Mesenchymal stem cell (in vitro differentiated cells and primary cell): ENCODE measurements around the gene GPAM.

Experiments
- DNase-seq: peaks from one replicate; pipeline ENCODE4 v3.0.0-alpha.2; 2013
- H2AFZ ChIP-seq: one replicate; pipeline ENCODE4 v1.6.1; 2013; ENCODE audit warnings: low read depth, mild to moderate bottlenecking, control low read depth, inconsistent platforms, low read length, moderate library complexity
- H2AK5ac ChIP-seq: 2 replicates; pipeline ENCODE4 v1.6.1; 2013; ENCODE audit warnings: low read length, moderate library complexity, mild to moderate bottlenecking, inconsistent platforms; ENCODE audit not compliant: severe bottlenecking
- H2BK120ac ChIP-seq: one replicate; pipeline ENCODE4 v1.6.1; 2013; ENCODE audit warnings: low read depth, mild to moderate bottlenecking, inconsistent platforms, low read length, moderate library complexity
- H2BK12ac ChIP-seq, 2 experiments: one replicate each; pipeline ENCODE4 v1.6.1; 2013; ENCODE audit warnings: inconsistent platforms in 2 of 2, low read length in 2 of 2, mild to moderate bottlenecking in 2 of 2, moderate library complexity in 2 of 2, control low read depth in 1 of 2
- H2BK15ac ChIP-seq: one replicate; pipeline ENCODE4 v1.6.1; 2013; ENCODE audit warnings: mild to moderate bottlenecking, low read depth, inconsistent platforms; ENCODE audit not compliant: poor library complexity, severe bottlenecking
- H2BK5ac ChIP-seq: 2 replicates; pipeline ENCODE4 v1.6.1; 2013; ENCODE audit warnings: low read depth, mild to moderate bottlenecking, low read length, control low read depth, inconsistent platforms; ENCODE audit not compliant: poor library complexity, severe bottlenecking
- H3K14ac ChIP-seq, 2 experiments: one replicate each; pipeline ENCODE4 v1.6.1; 2013; ENCODE audit warnings: inconsistent platforms in 2 of 2, low read length in 2 of 2, control low read depth in 1 of 2, mild to moderate bottlenecking in 1 of 2, moderate library complexity in 1 of 2
- H3K18ac ChIP-seq, 2 experiments: one replicate each; pipeline ENCODE4 v1.6.1; 2013; ENCODE audit warnings: inconsistent platforms in 2 of 2, low read length in 2 of 2, control low read depth in 1 of 2, low read depth in 1 of 2, mild to moderate bottlenecking in 1 of 2
- H3K23ac ChIP-seq, 2 experiments: one replicate each; pipeline ENCODE4 v1.6.1; 2013; ENCODE audit warnings: inconsistent platforms in 2 of 2, low read length in 2 of 2, mild to moderate bottlenecking in 2 of 2, moderate library complexity in 2 of 2, control low read depth in 1 of 2
- H3K27ac ChIP-seq: 2 replicates; pipeline ENCODE4 v1.5.1; 2013; ENCODE audit warnings: mild to moderate bottlenecking, moderate library complexity, low read length, control low read depth, inconsistent platforms; ENCODE audit not compliant: poor library complexity, severe bottlenecking
- H3K27me3 ChIP-seq, 2 experiments: 2 replicates each; pipeline versions ENCODE4 v1.6.1 to v1.7.0; 2013; ENCODE audit warnings: low read length in 2 of 2, mild to moderate bottlenecking in 2 of 2, moderate library complexity in 2 of 2, control low read depth in 1 of 2, inconsistent platforms in 1 of 2; ENCODE audit not compliant: control insufficient read depth in 1 of 2, insufficient read depth in 1 of 2
- H3K36me3 ChIP-seq, 2 experiments: 2 replicates each; pipeline versions ENCODE4 v1.6.1 to v1.7.0; 2013; ENCODE audit warnings: low read length in 2 of 2, control low read depth in 1 of 2, inconsistent platforms in 1 of 2, low read depth in 1 of 2, mild to moderate bottlenecking in 1 of 2; ENCODE audit not compliant: insufficient read depth in 2 of 2, control insufficient read depth in 1 of 2
- H3K4ac ChIP-seq, 2 experiments: one replicate each; pipeline ENCODE4 v1.6.1; 2013; ENCODE audit warnings: inconsistent platforms in 2 of 2, low read length in 2 of 2, mild to moderate bottlenecking in 2 of 2, moderate library complexity in 2 of 2, control low read depth in 1 of 2, low read depth in 1 of 2
- H3K4me1 ChIP-seq: 2 replicates; pipeline ENCODE4 v1.6.1; 2013; ENCODE audit warnings: low read depth, low read length, control low read depth; ENCODE audit not compliant: control insufficient read depth, insufficient read depth
- H3K4me2 ChIP-seq: 2 replicates; pipeline ENCODE4 v1.6.1; 2013; ENCODE audit warnings: low read length, mild to moderate bottlenecking, inconsistent platforms; ENCODE audit not compliant: poor library complexity, severe bottlenecking
- H3K4me3 ChIP-seq, 2 experiments: 2 replicates each; pipeline versions ENCODE4 v1.5.1 to v1.7.0; 2013; ENCODE audit warnings: low read length in 2 of 2, mild to moderate bottlenecking in 2 of 2, control low read depth in 1 of 2, low read depth in 1 of 2; ENCODE audit not compliant: insufficient read depth in 1 of 2
- H3K79me1 ChIP-seq: replicated peaks from 2 replicates; pipeline ENCODE4 v1.6.1; 2013; ENCODE audit warnings: mild to moderate bottlenecking, control low read depth, low read length, inconsistent platforms; ENCODE audit not compliant: poor library complexity, severe bottlenecking
- H3K9ac ChIP-seq: 2 replicates; pipeline ENCODE4 v1.7.0; 2013; ENCODE audit warnings: mild to moderate bottlenecking, low read length, moderate library complexity
- H3K9me3 ChIP-seq: 2 replicates; pipeline ENCODE4 v1.7.0; 2013; ENCODE audit warnings: mild to moderate bottlenecking, low read length; ENCODE audit not compliant: control insufficient read depth
- H4K8ac ChIP-seq: one replicate; pipeline ENCODE4 v1.6.1; 2013; ENCODE audit warnings: inconsistent platforms, mild to moderate bottlenecking, low read length, moderate library complexity
- H4K91ac ChIP-seq: one replicate; pipeline ENCODE4 v1.6.1; 2013; ENCODE audit warnings: mild to moderate bottlenecking, low read length, inconsistent platforms
- WGBS: methylation state at CpG from one replicate; pipeline ENCODE4 v1.1.7; 2013; ENCODE audit warnings: mixed read lengths; 5-methylcytosine and 5-hydroxymethylcytosine counted together

Gene GPAM

DNA sequence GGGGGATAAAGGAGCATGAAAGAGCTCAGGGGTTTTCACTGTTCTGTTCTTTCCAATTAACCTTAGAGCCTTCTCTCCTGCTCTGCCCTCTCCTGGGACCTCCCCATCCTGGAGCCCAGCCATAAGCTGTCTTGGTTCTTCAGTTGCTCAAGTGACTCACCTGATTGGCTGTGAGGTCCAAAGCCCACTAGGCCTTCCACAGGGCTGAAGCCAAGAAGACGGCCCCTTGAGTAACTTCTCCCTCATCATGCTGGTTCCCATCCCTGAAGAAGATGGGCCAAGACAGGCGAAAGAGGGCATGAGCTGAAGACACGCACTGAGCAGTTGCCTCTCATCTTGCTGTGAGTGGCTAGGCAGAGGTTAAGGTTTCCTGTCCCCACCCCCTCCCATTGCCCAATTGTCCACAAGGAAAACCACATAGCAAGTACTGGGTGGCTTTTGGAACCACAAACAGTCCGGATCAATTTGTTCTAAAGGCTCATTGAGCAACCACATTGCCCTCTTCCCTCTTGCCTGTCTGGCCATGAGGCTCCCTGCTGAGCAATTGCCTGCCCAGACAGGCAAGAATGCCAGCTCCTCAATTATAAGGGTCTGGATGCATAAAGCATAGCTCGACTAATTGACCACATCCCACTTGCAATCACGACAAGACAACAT is 43.9 kb upstream of the GPAM start:
- H3K4me1 ChIP-seq, result no peaks in the 10 kb centered on the region
- WGBS, result 81% methylated on average over 6 of the region's 6 CpGs
- no peak overlapping the region for H2BK120ac ChIP-seq
- no peak overlapping the region for H3K9ac ChIP-seq
- no peaks in the 10 kb centered on the region for H3K79me1 ChIP-seq
- H3K18ac ChIP-seq, result no peak overlapping the region
- H3K9me3 ChIP-seq, result peaks cover 12% of the 10 kb centered on the region
- H3K23ac ChIP-seq, result no peak overlapping the region
- no peak overlapping the region for H4K8ac ChIP-seq
- H2BK15ac ChIP-seq, result no peak overlapping the region
- H3K14ac ChIP-seq, result no peak overlapping the region
- H2AFZ ChIP-seq, result no peak overlapping the region
- H2AK5ac ChIP-seq, result no peak overlapping the region
- no peak overlapping the region for H3K4ac ChIP-seq
- no peak overlapping the region for H2BK5ac ChIP-seq
- H3K27ac ChIP-seq, result no peak overlapping the region
- no peak overlapping the region for H3K4me2 ChIP-seq
- H3K36me3 ChIP-seq, result no peaks in the 10 kb centered on the region
- H2BK12ac ChIP-seq, result no peak overlapping the region
- DNase-seq, result no peak
- no peaks in the 10 kb centered on the region for H3K27me3 ChIP-seq
- no peak overlapping the region for H4K91ac ChIP-seq
- H3K4me3 ChIP-seq, result no peak overlapping the region

DNA sequence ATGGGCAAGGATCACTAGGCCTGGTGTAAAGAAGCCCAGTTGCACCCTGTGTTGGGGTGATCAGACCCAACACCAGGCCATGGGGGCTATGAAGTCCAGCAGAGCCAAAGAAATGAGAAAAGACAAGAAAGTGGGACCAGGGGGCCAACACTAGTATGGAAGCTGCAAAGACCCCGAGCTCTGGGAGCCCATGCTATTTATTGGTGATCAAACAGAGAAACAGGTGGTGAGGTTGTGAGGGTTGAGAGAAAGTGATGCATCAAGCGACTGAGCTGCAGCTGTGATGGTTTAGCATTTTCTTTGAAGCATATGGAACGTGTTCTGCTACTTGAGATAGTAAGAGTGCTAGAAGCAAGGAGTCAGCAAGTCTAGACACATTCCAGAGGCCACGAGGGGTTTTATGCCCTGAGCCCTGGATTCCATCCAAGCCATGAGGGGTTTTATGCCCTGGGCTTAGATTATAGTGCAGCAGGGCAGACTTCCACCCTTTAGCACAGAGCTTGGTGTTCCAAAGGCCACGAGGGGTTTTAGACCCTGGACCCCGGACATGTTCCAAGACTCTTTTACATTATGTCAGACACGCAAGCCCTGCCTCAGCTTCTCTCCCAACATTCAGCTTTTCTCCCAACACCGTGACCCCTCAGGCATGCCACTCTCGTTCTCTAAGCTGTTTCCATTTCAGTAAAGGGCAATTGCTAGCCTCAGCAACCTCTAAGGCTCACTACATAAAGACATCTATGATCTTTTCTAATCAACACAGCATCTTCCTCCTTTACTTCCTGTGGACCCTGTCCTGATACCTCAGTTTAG is 43.1 kb upstream of the GPAM start:
- 64% methylated on average over 9 of the region's 9 CpGs for WGBS
- Histone ChIP-seq H2BK5ac (no peak overlapping the region), H2BK15ac (no peak overlapping the region)

DNA sequence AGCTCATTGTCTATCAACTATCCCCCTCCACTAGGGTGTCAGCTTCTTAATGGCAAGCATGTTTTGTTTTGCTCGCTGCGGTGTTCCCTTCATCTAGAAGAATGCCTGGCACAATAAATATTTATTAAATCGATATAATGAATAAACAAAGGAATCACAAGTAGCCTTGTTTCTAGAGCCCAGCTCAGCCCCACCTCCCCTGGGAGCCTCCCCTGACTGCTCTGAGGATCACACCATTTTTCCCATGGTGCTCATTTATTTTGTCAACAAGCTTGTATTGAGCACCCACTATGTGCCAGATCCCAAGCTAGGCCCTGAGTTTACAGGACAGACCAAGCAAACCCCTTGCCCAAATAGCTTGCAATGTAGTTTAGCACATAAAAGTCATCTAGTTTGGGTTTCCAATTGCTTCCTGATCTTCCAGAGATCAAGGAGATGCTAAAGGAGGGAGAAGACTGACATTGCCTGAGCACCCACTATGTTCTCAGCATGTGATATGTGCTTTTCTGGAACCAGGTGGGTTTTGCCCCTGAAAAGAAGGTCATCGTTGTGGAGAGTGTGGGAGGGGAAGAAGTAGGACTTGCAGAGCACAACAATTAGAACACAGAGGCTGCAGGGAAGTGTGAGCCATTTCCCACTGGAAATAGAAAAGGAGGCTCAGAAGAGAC is 42.3 kb upstream of the GPAM start:
- Histone ChIP-seq H3K27ac (no peak overlapping the region), H3K14ac (no peak overlapping the region), H2BK120ac (no peak overlapping the region), H3K4me1 (no peaks in the 10 kb centered on the region), H3K79me1 (no peaks in the 10 kb centered on the region), H2AK5ac (no peak overlapping the region), H3K36me3 (no peaks in the 10 kb centered on the region), H3K4me3 (no peak overlapping the region), H4K91ac (no peak overlapping the region), H2BK5ac (no peak overlapping the region), H2BK12ac (no peak overlapping the region), H3K27me3 (no peaks in the 10 kb centered on the region), H2BK15ac (no peak overlapping the region), H4K8ac (no peak overlapping the region), H3K4ac (no peak overlapping the region), H3K23ac (no peak overlapping the region), H2AFZ (no peak overlapping the region), H3K18ac (no peak overlapping the region), H3K9ac (no peak overlapping the region), H3K4me2 (no peak overlapping the region), H3K9me3 (peaks cover 12% of the 10 kb centered on the region)
- no peak for DNase-seq
- 90% methylated on average over 4 of the region's 4 CpGs for WGBS

More for the DNA sequence above, 43.1 kb upstream of the GPAM start:
- Histone ChIP-seq H3K4me2 (no peak overlapping the region), H3K27me3 (no peaks in the 10 kb centered on the region), H3K4me1 (no peaks in the 10 kb centered on the region), H2BK120ac (no peak overlapping the region), H3K9ac (no peak overlapping the region), H3K4me3 (no peak overlapping the region), H3K18ac (no peak overlapping the region), H3K14ac (no peak overlapping the region), H3K79me1 (no peaks in the 10 kb centered on the region), H2AFZ (no peak overlapping the region), H3K9me3 (peaks cover 12% of the 10 kb centered on the region), H4K91ac (no peak overlapping the region), H3K4ac (no peak overlapping the region), H3K36me3 (no peaks in the 10 kb centered on the region), H3K23ac (no peak overlapping the region), H2BK12ac (no peak overlapping the region), H4K8ac (no peak overlapping the region), H3K27ac (no peak overlapping the region), H2AK5ac (no peak overlapping the region)
- DNase-seq, result no peak

DNA sequence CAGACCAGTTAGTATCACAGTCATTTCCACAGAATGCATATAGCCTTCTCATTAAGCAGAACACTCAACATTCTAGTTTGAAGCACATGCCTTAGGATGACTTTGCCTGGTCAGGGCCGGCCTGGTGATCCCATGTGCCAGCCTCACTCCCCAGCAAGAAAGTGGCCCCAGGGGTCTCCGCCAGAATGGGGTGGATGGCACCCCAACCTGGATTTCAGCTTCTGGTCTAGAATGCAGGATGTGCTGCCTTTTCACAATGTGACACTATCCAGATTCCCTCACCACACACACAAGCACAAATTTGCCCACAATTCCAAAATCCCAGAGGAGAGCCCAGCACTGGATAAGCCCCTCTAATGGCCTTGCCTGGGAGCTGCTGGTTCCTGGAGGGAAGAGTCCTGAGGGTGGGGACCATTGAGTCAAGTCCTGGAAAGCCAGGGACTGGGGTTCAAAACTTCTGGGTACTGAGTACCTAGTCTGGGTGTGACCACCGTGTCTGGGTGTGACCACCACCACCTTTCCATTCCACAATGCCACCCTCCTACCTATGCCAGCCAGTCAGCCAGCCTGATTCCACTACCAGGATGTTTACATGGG is 41.5 kb upstream of the GPAM start:
- H3K14ac ChIP-seq, result no peak overlapping the region
- H2AFZ ChIP-seq, result no peak overlapping the region
- no peaks in the 10 kb centered on the region for H3K27me3 ChIP-seq
- H3K4me3 ChIP-seq, result no peak overlapping the region
- H2AK5ac ChIP-seq, result no peak overlapping the region
- no peaks in the 10 kb centered on the region for H3K79me1 ChIP-seq
- no peak overlapping the region for H3K23ac ChIP-seq
- H2BK12ac ChIP-seq, result no peak overlapping the region
- no peak overlapping the region for H2BK120ac ChIP-seq
- no peak overlapping the region for H2BK5ac ChIP-seq
- WGBS, result 70% methylated on average over 2 of the region's 3 CpGs
- H3K27ac ChIP-seq, result no peak overlapping the region
- H3K4ac ChIP-seq, result no peak overlapping the region
- no peak overlapping the region for H4K91ac ChIP-seq
- no peak overlapping the region for H3K4me2 ChIP-seq
- no peaks in the 10 kb centered on the region for H3K4me1 ChIP-seq
- H3K36me3 ChIP-seq, result no peaks in the 10 kb centered on the region
- no peak overlapping the region for H3K18ac ChIP-seq
- H3K9me3 ChIP-seq, result peaks cover 20% of the 10 kb centered on the region
- H3K9ac ChIP-seq, result no peak overlapping the region
- DNase-seq, result no peak
- no peak overlapping the region for H2BK15ac ChIP-seq
- H4K8ac ChIP-seq, result no peak overlapping the region
